ENCODE measurements around the gene PRRG3.
A peak's percentile ranks its signal among the peaks of the same experiment; 100 is the strongest.

PRRG3 gene

DNA sequence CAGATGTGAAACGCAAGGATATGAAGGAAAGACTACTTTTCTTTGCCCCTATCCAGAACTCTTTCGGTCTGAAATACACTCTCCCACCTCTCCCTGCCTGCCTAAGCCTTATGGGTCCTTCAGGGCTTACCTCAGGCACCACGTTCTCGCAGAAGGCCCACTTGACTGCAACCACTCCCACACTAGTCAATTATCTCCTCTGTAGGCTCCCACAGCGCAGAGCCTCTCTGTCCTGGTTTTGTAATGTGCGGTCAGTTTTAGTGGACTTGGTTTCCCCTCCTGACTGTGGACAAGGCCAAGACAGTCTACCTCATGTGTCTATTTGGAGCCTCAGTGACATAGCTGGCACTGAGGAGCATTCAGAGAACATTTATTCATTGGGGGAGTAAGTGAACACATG lies 50.4 kb downstream of the PRRG3 start:
- DNase-seq: no peak

DNA sequence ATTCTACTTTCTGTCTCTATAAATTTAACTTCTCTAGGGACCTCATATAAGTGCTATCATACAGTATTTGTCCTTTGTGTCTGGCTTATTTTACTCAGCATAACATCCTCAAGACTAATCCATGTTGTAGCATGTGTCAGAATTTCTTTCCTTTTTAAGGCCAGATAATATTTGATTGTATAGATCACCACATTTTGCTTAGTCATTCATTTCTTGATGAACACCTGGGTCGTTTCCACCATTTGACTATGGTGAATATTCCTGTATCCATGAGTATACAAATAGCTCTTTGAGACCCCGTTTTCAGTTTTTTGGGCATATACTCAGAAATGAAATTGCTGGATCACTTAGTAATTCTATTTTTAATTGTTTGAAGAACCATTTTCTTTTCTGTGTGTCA lies 51.2 kb downstream of the PRRG3 start:
- no peak for DNase-seq

GRCh38 chrX:151750511-151750910 lies 55.3 kb downstream of the PRRG3 start:
- no peak for DNase-seq

DNA sequence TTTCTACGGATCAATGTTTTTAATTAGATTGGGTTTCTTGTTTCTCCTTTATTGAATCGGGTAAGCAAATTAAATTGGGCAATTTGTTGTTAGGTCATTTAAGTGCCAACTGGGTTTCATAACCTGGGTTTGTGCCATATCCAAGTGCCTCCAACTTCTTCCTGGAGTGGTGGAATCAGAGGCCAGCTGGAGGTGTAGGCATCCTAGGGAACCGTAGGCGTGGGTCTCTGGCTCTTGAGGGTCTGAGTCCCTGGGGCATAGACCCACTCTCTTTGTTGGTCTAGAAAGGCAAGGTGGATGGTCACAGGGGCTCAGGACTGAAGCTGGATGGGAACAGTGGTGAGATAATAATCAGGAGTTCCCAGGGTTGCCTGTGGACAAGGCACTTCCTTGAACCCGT lies 57.6 kb downstream of the PRRG3 start:
- no peak for DNase-seq

DNA sequence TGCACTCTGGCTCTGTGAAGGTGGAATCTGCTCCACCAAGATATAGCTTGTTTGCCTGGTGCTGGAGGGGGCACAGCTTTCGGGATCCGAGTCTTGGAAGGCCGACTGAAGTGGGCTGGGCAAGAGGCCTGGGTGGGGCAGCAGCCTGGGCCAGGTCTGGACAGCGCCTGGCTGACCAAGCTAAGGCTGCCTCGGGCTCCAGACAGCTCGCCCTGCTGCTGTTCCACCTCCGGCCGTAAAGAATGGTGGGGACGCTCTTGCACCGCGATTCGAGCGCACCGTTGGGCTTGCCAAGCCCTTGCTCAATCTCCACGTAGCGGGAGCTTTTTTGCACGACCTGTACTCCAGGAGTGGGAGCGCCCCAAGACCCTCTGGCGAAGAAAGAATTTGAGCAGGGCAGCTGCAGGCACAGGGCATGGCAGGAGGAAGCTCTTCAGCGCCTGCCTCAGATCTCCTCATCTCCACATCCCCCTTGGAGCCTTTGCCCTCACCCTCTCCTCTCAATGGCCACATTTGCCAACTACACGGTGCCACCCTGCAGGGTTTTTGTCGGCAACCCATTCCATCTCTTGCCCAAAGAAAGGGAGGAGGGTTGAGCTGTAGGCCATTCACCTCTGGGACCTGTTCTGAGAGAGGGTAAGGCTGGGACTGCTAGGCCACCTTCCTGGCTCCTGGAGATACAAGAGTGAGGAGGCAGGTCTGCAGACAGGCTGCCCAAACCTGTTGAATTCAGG lies 58.2 kb downstream of the PRRG3 start:
- peak; percentile 14 for DNase-seq

GRCh38 chrX:151754047-151754429 lies 58.8 kb downstream of the PRRG3 start:
- DNase-seq: peak; percentile 29

GRCh38 chrX:151754641-151755215 lies 59.5 kb downstream of the PRRG3 start:
- no peak for DNase-seq

Measured in amniotic stem cell (primary cell).